Measurements from ENCODE around the gene NR2F1-AS1. TPM values are rescaled to one million over a fixed set of nuclear protein-coding genes. Genes with fewer than 3 reads are reported as not detected.

NR2F1-AS1 gene
- total and polyA plus RNA-seq, 9 donors, result 1.7 to 4.4 (median 3.8) TPM

DNA sequence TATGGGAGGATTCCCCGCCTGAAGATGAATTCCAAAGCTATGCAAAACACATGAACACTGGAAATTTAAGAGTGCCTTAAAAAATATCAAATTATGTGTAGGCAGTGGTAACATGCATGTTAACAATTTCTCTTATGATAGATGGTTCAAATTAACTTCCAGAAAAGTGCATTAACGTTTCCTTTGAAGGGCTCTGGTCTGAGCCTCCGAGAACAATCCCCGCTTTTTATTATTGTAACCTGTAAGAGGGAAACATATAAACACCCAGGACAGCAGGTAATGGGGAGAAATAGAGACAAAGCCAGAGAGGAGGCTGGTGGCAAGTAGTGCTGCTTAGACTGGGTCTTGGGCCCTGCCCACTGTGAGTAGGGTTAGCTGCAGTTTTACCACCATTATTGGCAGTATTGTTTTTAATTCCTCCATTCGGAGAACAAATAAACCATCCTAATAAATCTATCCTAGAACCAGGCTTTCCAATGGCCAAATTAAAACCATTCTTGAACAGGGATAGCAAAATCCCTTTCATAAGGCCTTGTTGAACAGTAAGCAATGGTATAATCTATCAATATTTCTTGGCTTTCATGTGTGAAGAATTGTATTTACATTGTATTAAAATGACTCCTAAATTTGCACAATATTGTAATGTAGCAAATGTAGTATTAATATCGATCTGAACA is 8.3 kb upstream of the NR2F1-AS1 start:
- Histone ChIP-seq H3K4me1 (ENCODE audit: control insufficient read depth, insufficient read depth, low read length) (peaks cover 12% of the 10 kb centered on the region), H3K27me3 (ENCODE audit: control insufficient read depth, insufficient read depth, low read length) (peaks cover 67% of the 10 kb centered on the region), H3K36me3 (ENCODE audit: control insufficient read depth, insufficient read depth, low read length) (no peaks in the 10 kb centered on the region), H3K9me3 (replicated peaks; ENCODE audit: control insufficient read depth, low read depth, low read length) (peaks cover 5% of the 10 kb centered on the region), H3K27ac (ENCODE audit: low read length) (no peak overlapping the region), H3K4me3 (ENCODE audit: low read length) (no peak overlapping the region)
- WGBS (ENCODE audit: insufficient coverage), result no CpG with 5 or more reads among the region's 6 CpGs
- DNase-seq, result no peak

DNA sequence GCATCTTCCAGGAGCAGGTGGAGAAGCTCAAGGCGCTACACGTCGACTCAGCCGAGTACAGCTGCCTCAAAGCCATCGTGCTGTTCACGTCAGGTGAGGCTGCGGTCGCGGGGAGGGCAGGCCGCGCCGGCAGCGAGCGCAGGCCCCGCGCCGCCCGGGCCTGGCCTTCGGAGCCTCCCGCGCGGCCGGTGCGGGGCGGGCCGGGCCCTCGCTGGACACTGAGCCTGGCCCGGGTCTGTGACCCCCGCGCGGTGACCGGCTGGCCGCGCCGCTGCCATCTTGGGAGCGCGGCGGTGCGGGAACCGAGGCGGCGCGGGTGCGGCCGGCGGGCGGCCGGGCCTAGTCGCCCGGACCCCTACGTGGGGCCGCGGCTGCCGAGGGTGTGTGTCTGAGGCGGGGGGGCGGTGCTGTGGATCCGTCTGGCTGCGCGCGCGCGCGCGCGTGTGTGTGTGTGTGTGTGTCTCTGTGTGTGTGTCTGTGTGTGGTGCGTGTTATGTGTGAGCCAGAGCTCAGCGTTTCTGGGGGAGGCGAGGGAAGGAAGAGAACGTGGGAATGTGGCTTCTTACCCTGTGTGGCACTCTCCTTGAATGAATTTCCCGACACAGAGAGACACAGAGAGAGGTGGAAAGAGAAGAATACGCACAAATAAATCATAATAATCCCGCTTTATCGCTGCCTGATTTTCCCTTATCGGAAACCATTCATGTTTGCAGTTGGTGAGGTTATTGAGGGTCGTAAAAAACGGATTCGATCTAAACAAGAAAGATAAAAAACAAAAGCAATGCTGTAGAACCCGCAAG is 7.5 kb upstream of the NR2F1-AS1 start:
- WGBS (ENCODE audit: insufficient coverage), result 25% methylated on average over 68 of the region's 78 CpGs
- no peak for DNase-seq
- Histone ChIP-seq H3K4me3 (ENCODE audit: low read length) (no peak overlapping the region), H3K4me1 (ENCODE audit: control insufficient read depth, insufficient read depth, low read length) (peaks cover 12% of the 10 kb centered on the region), H3K36me3 (ENCODE audit: control insufficient read depth, insufficient read depth, low read length) (no peaks in the 10 kb centered on the region), H3K27me3 (ENCODE audit: control insufficient read depth, insufficient read depth, low read length) (peaks cover 63% of the 10 kb centered on the region), H3K9me3 (replicated peaks; ENCODE audit: control insufficient read depth, low read depth, low read length) (peaks cover 2% of the 10 kb centered on the region), H3K27ac (ENCODE audit: low read length) (no peak overlapping the region)

DNA sequence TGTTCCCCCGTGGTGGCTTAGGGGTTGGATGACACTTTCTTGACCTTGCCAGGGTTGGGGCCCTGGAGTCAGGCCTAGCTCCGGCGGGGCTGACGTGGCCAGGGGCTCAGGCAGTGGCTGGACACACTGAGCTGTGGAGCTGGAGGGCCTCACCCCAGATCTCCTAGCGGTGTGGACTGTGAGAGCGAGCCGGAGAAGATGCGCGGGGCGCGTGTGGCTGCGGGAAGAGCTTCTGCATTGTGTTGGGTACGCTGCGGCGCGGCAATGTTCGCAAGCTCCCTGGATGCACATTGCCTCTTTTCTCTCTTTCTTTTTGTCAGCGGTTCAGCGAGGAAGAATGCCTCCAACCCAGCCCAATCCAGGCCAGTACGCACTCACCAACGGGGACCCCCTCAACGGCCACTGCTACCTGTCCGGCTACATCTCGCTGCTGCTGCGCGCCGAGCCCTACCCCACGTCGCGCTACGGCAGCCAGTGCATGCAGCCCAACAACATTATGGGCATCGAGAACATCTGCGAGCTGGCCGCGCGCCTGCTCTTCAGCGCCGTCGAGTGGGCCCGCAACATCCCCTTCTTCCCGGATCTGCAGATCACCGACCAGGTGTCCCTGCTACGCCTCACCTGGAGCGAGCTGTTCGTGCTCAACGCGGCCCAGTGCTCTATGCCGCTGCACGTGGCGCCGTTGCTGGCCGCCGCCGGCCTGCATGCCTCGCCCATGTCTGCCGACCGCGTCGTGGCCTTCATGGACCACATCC is 6.8 kb upstream of the NR2F1-AS1 start:
- Histone ChIP-seq H3K4me1 (ENCODE audit: control insufficient read depth, insufficient read depth, low read length) (peaks cover 18% of the 10 kb centered on the region), H3K4me3 (ENCODE audit: low read length) (no peak overlapping the region), H3K36me3 (ENCODE audit: control insufficient read depth, insufficient read depth, low read length) (no peaks in the 10 kb centered on the region), H3K27ac (ENCODE audit: low read length) (no peak overlapping the region), H3K9me3 (replicated peaks; ENCODE audit: control insufficient read depth, low read depth, low read length) (no peaks in the 10 kb centered on the region), H3K27me3 (ENCODE audit: control insufficient read depth, insufficient read depth, low read length) (peaks cover 63% of the 10 kb centered on the region)
- 34% methylated on average over 58 of the region's 59 CpGs for WGBS (ENCODE audit: insufficient coverage)
- DNase-seq, result no peak

DNA sequence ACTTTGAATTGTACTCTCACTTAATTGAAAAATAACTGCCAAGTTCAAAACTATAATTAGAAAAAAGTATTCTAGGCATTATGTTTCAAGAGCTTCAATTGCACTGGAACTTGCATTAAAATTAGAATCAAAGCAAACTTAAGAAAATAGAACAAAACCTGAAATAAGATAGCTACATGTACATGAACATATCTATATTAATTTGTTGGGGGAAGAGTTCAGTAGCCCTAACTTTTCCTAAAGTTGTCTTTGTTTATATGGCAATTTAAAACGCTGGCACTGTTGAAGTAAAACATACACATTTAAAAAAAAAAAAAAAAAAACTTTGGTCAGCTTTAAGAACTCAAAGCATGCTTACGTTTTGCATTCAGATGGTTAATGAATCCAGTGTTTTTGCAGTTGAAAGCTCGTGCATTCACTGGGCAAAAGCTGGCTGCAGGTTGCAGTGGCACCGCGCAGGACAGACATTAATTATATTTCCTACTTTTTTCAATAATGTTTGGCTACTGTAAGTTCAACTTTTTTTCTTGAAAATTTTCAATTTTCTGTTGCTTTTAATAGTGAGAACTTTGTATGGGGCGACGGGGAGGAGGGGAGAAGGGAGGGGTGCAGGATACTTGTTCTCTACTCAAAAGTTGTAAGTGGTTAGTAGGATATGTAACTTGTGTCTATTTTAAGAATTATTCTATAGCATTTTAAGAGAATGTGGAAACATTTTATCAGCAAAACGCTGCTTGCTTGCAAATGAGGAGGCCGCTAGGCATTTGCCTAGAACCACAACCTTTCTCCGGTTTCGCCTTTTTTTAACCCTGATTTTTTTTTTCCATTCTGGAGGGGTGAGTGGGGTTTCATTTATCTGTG is 5.9 kb upstream of the NR2F1-AS1 start:
- H3K9me3 ChIP-seq (replicated peaks; ENCODE audit: control insufficient read depth, low read depth, low read length), result no peaks in the 10 kb centered on the region
- no peak overlapping the region for H3K27ac ChIP-seq (ENCODE audit: low read length)
- H3K4me3 ChIP-seq (ENCODE audit: low read length), result no peak overlapping the region
- peaks cover 67% of the 10 kb centered on the region for H3K27me3 ChIP-seq (ENCODE audit: control insufficient read depth, insufficient read depth, low read length)
- H3K4me1 ChIP-seq (ENCODE audit: control insufficient read depth, insufficient read depth, low read length), result peaks cover 21% of the 10 kb centered on the region
- no peak for DNase-seq
- WGBS (ENCODE audit: insufficient coverage), result no CpG with 5 or more reads among the region's 11 CpGs
- H3K36me3 ChIP-seq (ENCODE audit: control insufficient read depth, insufficient read depth, low read length), result no peaks in the 10 kb centered on the region

DNA sequence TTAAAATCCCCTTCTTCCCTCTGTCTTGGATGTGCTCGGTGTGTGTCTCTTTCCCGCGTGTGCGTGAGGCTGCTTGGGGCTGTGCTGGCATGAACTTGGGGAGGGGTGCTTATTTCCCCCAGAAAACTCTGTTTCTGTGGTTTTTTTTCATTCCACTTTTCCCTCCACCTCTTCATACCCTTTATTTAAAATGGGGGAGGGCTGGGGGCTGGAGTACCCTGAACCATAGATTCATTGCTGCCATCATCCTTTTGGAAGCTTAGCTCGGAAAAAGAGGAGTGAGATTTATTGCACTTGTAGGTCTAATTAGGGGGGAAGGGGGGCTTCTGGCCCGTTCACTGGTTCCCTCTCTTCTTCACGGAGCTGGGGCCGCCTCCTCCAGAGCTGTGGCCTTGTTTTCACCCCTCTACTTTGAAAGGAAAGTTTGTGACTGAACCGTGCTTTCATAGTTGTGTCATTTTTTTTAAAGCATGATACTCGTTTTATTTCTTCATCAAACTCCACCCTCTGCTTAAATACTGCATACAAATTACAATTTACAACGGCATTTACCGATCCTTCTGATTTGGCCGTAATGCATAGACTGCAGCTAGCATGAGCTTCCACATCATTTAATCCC is 4.9 kb upstream of the NR2F1-AS1 start:
- peak overlapping the region; percentile 52 for H3K4me3 ChIP-seq (ENCODE audit: low read length)
- WGBS (ENCODE audit: insufficient coverage), result no CpG with 5 or more reads among the region's 13 CpGs
- peak overlapping the region; percentile 7 for H3K27ac ChIP-seq (ENCODE audit: low read length)
- peaks cover 21% of the 10 kb centered on the region for H3K4me1 ChIP-seq (ENCODE audit: control insufficient read depth, insufficient read depth, low read length)
- peaks cover 65% of the 10 kb centered on the region for H3K27me3 ChIP-seq (ENCODE audit: control insufficient read depth, insufficient read depth, low read length)
- peak; percentile 39 for DNase-seq
- no peaks in the 10 kb centered on the region for H3K9me3 ChIP-seq (replicated peaks; ENCODE audit: control insufficient read depth, low read depth, low read length)
- H3K36me3 ChIP-seq (ENCODE audit: control insufficient read depth, insufficient read depth, low read length), result no peaks in the 10 kb centered on the region

DNA sequence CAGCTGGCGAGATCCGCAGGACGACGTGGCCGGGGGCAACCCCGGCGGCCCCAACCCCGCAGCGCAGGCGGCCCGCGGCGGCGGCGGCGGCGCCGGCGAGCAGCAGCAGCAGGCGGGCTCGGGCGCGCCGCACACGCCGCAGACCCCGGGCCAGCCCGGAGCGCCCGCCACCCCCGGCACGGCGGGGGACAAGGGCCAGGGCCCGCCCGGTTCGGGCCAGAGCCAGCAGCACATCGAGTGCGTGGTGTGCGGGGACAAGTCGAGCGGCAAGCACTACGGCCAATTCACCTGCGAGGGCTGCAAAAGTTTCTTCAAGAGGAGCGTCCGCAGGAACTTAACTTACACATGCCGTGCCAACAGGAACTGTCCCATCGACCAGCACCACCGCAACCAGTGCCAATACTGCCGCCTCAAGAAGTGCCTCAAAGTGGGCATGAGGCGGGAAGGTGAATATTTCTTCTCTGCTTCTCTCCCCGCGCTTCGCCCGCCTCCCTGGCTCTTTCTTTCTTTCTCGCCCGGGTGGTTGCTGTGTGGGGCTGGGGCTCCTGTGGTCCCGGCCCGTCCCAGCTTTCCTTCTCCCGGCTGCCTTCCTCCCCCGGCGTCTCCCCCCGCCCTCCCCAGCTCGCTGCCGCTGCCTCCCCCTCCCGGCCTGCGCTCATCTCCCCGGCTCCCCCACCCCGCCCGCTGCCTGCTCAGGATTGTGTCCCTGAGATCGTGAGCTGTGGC is 4.2 kb upstream of the NR2F1-AS1 start:
- under 1% methylated on average over 51 of the region's 70 CpGs for WGBS (ENCODE audit: insufficient coverage)
- Histone ChIP-seq H3K9me3 (replicated peaks; ENCODE audit: control insufficient read depth, low read depth, low read length) (no peaks in the 10 kb centered on the region), H3K27me3 (ENCODE audit: control insufficient read depth, insufficient read depth, low read length) (peaks cover 69% of the 10 kb centered on the region), H3K4me3 (ENCODE audit: low read length) (peak overlapping the region; percentile 52), H3K36me3 (ENCODE audit: control insufficient read depth, insufficient read depth, low read length) (no peaks in the 10 kb centered on the region), H3K27ac (ENCODE audit: low read length) (no peak overlapping the region), H3K4me1 (ENCODE audit: control insufficient read depth, insufficient read depth, low read length) (peaks cover 26% of the 10 kb centered on the region)
- peak; percentile 54 for DNase-seq

DNA sequence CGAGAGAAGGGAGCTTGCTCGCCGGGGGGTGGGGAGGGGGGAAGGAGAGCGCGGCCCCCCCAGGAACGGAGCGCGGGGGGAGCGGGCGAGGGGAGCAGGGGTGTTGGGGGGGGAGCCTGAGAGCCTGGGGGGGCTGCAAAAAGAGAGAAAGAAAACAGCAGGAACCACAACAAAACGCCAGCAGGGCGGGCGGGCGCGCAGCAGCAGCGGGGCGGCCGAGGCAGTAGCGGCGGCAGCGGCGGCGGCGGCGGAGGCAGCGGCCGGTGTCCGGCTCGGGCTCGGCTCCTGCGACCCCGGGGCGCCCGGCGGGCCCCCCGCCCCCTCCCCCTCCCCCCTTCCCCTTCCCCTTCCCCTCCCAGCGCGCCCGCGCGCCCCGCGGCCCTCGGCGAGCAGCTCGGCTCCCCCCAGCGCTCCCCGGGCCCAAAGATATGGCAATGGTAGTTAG is 3.6 kb upstream of the NR2F1-AS1 start:
- no peaks in the 10 kb centered on the region for H3K9me3 ChIP-seq (replicated peaks; ENCODE audit: control insufficient read depth, low read depth, low read length)
- no peak overlapping the region for H3K27ac ChIP-seq (ENCODE audit: low read length)
- H3K27me3 ChIP-seq (ENCODE audit: control insufficient read depth, insufficient read depth, low read length), result peaks cover 69% of the 10 kb centered on the region
- H3K36me3 ChIP-seq (ENCODE audit: control insufficient read depth, insufficient read depth, low read length), result no peaks in the 10 kb centered on the region
- 0% methylated on average over 15 of the region's 48 CpGs for WGBS (ENCODE audit: insufficient coverage)
- H3K4me3 ChIP-seq (ENCODE audit: low read length), result peak overlapping the region; percentile 36
- peak; percentile 55 for DNase-seq
- peaks cover 32% of the 10 kb centered on the region for H3K4me1 ChIP-seq (ENCODE audit: control insufficient read depth, insufficient read depth, low read length)

DNA sequence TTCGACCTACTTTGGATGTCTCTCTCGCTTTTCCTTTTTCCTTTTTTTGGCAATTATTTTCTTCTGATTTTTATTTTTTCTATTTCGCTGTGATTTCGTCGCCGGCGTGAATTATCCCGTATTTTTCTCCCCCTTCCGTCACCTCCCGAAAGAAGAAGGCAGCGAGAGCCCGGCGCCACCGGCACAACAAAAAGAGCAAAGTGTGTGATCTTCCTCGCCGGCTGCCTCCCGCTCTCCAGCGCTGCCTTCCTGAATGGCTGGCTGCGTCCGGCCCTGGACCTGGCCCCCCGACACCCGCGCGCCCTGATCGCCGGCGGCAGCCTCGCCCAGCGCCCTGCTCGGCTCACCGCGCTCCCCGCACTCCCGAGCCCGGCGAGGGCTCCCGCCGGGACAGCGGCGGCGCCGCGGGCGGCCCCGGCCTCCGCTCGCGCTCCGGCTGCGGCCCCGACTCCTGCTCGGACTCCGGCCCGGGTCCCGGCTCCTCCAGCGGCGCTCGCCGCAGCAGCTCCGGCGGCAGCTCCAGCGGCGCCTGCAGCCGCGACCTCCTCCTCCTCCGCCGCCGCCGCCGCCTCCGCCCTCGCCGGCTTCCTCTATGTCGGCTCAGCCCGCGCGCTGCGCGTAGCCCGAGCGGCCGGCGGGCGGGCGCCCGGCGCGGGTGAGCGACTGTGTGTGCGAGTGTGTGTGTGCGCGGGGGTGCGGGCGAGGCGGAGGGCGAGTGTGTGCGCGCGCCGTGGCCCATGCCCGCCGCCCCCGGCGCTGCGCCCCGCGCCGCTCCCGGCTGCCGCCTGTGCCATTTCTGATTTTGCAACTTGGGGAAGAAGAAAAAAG is 3.0 kb upstream of the NR2F1-AS1 start:
- Histone ChIP-seq H3K9me3 (replicated peaks; ENCODE audit: control insufficient read depth, low read depth, low read length) (no peaks in the 10 kb centered on the region), H3K27me3 (ENCODE audit: control insufficient read depth, insufficient read depth, low read length) (peaks cover 70% of the 10 kb centered on the region), H3K36me3 (ENCODE audit: control insufficient read depth, insufficient read depth, low read length) (no peaks in the 10 kb centered on the region), H3K27ac (ENCODE audit: low read length) (no peak overlapping the region), H3K4me3 (ENCODE audit: low read length) (peak overlapping the region; percentile 38), H3K4me1 (ENCODE audit: control insufficient read depth, insufficient read depth, low read length) (peaks cover 37% of the 10 kb centered on the region)
- DNase-seq, result peak; percentile 75
- under 1% methylated on average over 83 of the region's 110 CpGs for whole genome bisulfite sequencing (ENCODE audit: insufficient coverage)

Measured in muscle of leg (tissue), 11 donors.